Motor neuron (in vitro differentiated cells): ENCODE measurements around the gene PDGFA. TPM values are rescaled to one million over a fixed set of nuclear protein-coding genes. Genes with fewer than 3 reads are reported as not detected.

Experiments
- ATAC-seq, 8 experiments: fragments of 200-7000 bp; cut with Tn5 transposase; replicated peaks in 6 of 8; 2 replicates each; pipeline ENCODE4 v1.8.0; 2021; ENCODE audit warnings: mild to moderate bottlenecking in 8 of 8, moderate library complexity in 8 of 8
- H3K27ac ChIP-seq, 2 donors: fragments of 250-450 bp; sonication (Bioruptor Pico); 2 replicates each; pipeline ENCODE4 v1.9.0; 2021; ENCODE audit warnings: antibody characterized with exemption in 2 of 2, mild to moderate bottlenecking in 2 of 2, moderate library complexity in 1 of 2
- H3K4me1 ChIP-seq, 2 donors: fragments of 250-450 bp; sonication (Bioruptor Pico); replicated peaks in 1 of 2; 2 replicates each; pipeline ENCODE4 v1.6.1; 2021; ENCODE audit warnings: antibody characterized with exemption in 2 of 2, mild to moderate bottlenecking in 2 of 2, moderate library complexity in 1 of 2
- H3K4me3 ChIP-seq, 5 donors: fragments of 250-450 bp; sonication (Bioruptor Pico); 2 replicates each; pipeline ENCODE4 v1.9.0; 2021; ENCODE audit warnings: antibody characterized with exemption in 5 of 5, mild to moderate bottlenecking in 5 of 5, moderate library complexity in 4 of 5
- WGBS, 10 experiments: fragments of 450-650 bp; shearing (Covaris generic); methylation state at CpG; one replicate each; pipeline ENCODE4 v1.0.0; 2022; 5-methylcytosine and 5-hydroxymethylcytosine counted together
- in situ Hi-C, 9 experiments: fragments of 400-800 bp; cut with MboI; loops; one replicate each; pipeline ENCODE4 v1.15.0; 2021; ENCODE audit warnings: low sequenced_read_pairs in 9 of 9, low pct_unique_long_range_greater_than_20kb in 2 of 9; ENCODE audit not compliant: unreplicated experiment in 9 of 9
- total RNA-seq, 8 experiments: library from RNA; unstranded; fragments of 300-600 nt; gene quantifications; 2 replicates each; pipeline versions ENCODE4 v1.2.3 to v1.2.4, GENCODE V29; 2022

Gene PDGFA
- total RNA-seq, 8 experiments from 2014 or later = 0.87 to 25.1 (median 1.9) TPM

DNA sequence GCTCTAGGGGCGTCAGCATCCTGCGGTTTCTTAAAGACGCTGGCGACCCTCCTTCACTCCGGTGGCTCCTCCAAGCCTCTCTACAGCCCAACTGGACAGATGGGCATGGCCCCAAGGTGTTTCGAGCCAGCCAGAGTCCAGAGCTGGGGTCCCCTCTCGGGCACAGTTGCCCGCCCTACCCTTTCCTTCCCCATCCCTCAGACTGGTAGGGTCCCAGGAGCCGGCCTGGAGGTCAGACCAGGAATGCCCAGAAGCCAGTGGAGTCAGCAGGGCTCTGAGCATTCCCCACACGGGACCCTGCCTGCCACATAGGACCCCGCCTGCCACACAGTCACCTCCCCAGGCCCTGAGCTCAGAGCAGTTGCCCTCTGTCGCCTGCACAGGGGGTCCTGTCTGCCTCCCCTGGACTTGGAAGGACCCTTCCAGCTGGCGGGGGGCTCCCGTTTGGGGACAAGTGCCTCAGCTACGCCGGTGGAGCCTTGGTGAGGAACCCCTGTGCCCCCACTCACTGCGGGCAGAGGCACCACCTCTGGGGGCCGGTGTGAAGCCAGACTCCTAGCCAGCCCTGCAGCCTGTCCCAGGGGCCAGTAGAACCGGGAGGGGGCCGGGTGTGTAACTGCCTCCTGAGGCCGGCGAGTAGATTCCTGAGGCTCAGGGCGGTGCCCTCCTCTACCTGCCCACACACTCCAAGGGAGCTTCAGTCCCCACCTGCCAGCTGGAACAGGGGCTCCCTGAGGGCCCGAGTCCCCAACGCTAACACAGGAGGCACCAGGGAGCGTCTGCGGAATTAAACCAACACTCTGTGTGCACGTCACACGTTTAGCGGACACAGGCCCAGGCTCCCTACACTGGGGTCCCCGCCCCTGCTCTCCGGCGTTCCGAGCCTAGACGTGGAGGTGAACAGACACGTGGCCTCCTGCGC lies 19.4 kb upstream of the PDGFA start:
- H3K4me1 ChIP-seq = peaks cover 0 to 4% of the 10 kb centered on the region in 2 donors
- in situ Hi-C loops = loop anchor here in 1 of 9 experiments (25.0 kb wide), 1 partner anchor 173 kb away; no protein-coding TSS in a partner anchor
- no peak overlapping the region for H3K27ac ChIP-seq
- H3K4me3 ChIP-seq = no peak overlapping the region
- peak in 5 of 8 experiments; percentile 3 to 62 (median 14) for ATAC-seq
- WGBS, 10 experiments = 90 to 100% (median 100%) methylated on average over 1 to 11 of the region's 37 CpGs; no CpG with 5 or more reads in 7 of the 10 experiments

- H3K27ac ChIP-seq = no peak overlapping the region
- H3K4me1 ChIP-seq = peaks cover 0 to 4% of the 10 kb centered on the region in 2 donors
- 60 to 77% (median 73%) methylated on average over 1 to 8 of the region's 21 CpGs; no CpG with 5 or more reads in 7 of the 10 experiments for WGBS, 10 experiments
- ATAC-seq = peak in 4 of 8 experiments; percentile 14 to 66 (median 46)
- no peak overlapping the region for H3K4me3 ChIP-seq
- in situ Hi-C loops = loop anchor here in 1 of 9 experiments (25.0 kb wide), 1 partner anchor 174 kb away; no protein-coding TSS in a partner anchor
These were observed 18.4 kb upstream of the PDGFA start for GRCh38 chr7:537911-538634.

DNA sequence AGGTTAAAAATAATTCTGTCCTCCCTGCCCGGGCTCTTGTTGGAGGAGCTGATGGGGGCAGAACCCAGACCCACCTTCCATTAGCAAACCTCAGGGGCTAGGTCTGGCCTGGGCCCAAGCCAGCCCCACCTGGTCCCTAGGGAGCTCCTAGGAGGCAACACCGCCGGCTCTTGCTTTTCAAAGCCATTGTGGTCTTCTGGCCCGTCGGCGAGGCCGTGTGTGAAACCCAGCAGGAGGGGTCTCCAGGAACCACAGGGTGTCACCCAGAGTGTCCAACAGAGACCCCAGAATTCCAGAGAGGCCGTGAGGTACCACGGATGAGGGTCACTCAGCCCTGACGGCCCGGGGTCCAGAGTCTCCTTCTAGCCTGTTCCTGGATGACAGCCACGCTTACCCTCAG lies 16.6 kb upstream of the PDGFA start:
- H3K27ac ChIP-seq = no peak overlapping the region
- H3K4me3 ChIP-seq = no peak overlapping the region
- WGBS, 10 experiments = 100% methylated on average over 1 of the region's 12 CpGs; no CpG with 5 or more reads in 9 of the 10 experiments
- no peak for ATAC-seq
- no peaks in the 10 kb centered on the region for H3K4me1 ChIP-seq
- in situ Hi-C loops = loop anchor here in 1 of 9 experiments (25.0 kb wide), 1 partner anchor 176 kb away; no protein-coding TSS in a partner anchor

DNA sequence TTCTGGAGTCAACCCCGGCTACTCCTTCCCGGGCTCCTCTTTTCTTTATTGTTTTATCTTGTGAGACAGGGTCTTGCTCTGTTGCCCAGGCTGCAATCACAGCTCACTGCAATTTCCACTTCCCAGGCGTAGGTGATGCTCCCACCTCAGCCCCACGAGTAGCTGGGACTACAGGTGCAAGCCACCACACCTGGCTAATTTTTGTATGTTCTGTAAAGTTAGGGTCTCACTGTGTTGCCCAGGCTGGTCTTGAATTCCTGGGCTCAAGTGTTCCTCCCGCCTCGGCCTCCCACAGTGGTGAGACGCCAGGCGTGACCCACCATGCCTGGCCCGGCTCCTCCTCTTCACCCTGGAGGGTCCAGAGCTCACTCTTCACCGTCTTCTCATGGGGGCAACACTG lies 15.3 kb upstream of the PDGFA start:
- in situ Hi-C loops = loop anchor here in 1 of 9 experiments (25.0 kb wide), 1 partner anchor 177 kb away; no protein-coding TSS in a partner anchor
- no peak overlapping the region for H3K27ac ChIP-seq
- no peaks in the 10 kb centered on the region for H3K4me1 ChIP-seq
- WGBS, 10 experiments = 60 to 100% (median 74%) methylated on average over 1 to 4 of the region's 10 CpGs; no CpG with 5 or more reads in 4 of the 10 experiments
- no peak overlapping the region for H3K4me3 ChIP-seq
- ATAC-seq = no peak

GRCh38 chr7:534075-534474 lies 14.4 kb upstream of the PDGFA start:
- whole genome bisulfite sequencing, 10 experiments = 56 to 100% (median 86%) methylated on average over 1 to 8 of the region's 8 CpGs; no CpG with 5 or more reads in 1 of the 10 experiments
- H3K4me3 ChIP-seq = no peak overlapping the region
- ATAC-seq = no peak
- no peaks in the 10 kb centered on the region for H3K4me1 ChIP-seq
- H3K27ac ChIP-seq = no peak overlapping the region
- in situ Hi-C loops = loop anchor here in 1 of 9 experiments (25.0 kb wide), 1 partner anchor 178 kb away; no protein-coding TSS in a partner anchor

DNA sequence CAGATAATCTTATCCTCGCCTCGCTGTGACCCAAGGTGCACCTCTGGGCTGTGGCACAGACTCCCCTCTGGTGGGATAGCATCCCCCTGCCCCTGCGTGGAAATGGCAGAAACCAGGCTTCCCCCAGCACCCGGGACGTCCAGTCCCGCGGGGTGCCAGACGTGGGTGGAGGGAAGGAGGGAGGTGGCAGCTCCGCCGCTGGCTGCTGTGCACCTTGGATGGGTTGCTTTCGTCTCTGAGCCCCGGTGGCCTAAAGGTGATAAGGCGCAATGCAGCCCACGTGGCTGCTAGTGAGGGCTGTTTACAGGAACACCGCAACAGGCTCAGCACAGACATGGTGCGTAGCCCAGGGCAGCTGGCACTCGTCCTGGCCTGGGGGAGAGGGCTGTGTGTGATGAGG lies 13.6 kb upstream of the PDGFA start:
- no peaks in the 10 kb centered on the region for H3K4me1 ChIP-seq
- no peak overlapping the region for H3K4me3 ChIP-seq
- in situ Hi-C loops = loop anchor here in 1 of 9 experiments (25.0 kb wide), 1 partner anchor 179 kb away; no protein-coding TSS in a partner anchor
- H3K27ac ChIP-seq = no peak overlapping the region
- no peak for ATAC-seq
- 0 to 100% (median 33%) methylated on average over 1 to 3 of the region's 17 CpGs; no CpG with 5 or more reads in 6 of the 10 experiments for WGBS, 10 experiments

- H3K4me1 ChIP-seq = no peaks in the 10 kb centered on the region
- 71 to 80% (median 80%) methylated on average over 1 to 7 of the region's 15 CpGs; no CpG with 5 or more reads in 7 of the 10 experiments for WGBS, 10 experiments
- no peak overlapping the region for H3K27ac ChIP-seq
- H3K4me3 ChIP-seq = no peak overlapping the region
- in situ Hi-C loops = loop anchor here in 1 of 9 experiments (25.0 kb wide), 1 partner anchor 180 kb away; no protein-coding TSS in a partner anchor
- ATAC-seq = peak in 1 of 8 experiments; percentile 32
These were observed 12.9 kb upstream of the PDGFA start for GRCh38 chr7:532379-533143.

DNA sequence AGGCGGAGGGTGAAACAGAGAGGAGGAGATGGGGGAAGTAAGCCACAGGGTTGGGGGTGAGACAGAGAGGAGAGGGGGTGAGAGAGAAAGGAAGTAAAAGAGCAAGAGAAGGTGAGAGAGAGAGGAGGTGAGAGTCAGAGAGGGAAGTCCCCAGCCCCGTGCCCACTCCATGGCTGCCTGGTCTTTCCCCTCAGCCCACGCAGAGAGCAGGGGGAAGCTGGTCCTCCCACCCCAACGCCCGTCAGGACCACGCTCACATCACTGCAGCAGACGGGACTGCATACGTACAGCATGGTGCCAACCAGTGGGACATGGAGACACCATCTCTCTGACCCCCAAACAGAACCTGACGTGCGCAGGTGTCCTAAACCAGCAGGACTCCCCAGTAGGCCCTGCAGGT lies 12.1 kb upstream of the PDGFA start:
- 75 to 80% methylated on average over 2 of the region's 10 CpGs; no CpG with 5 or more reads in 8 of the 10 experiments for WGBS, 10 experiments
- in situ Hi-C loops = loop anchor here in 1 of 9 experiments (25.0 kb wide), 1 partner anchor 181 kb away; no protein-coding TSS in a partner anchor

DNA sequence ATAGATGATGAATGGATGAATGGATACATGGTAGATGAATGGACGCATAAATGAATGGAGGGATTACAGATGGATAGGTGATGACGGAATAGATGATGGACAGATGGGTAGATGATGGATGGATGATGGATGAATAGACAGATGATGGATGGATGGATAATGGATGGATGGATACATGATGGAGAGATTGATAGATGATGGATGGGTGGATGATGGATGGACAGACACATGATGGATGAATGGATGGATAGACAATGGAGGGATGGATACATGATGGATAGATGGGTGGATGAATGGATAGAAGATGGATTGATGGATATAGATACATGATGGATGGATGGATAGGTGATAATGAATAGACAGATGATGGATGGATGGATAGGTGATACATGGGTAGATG lies 8.8 kb upstream of the PDGFA start:
- no peak overlapping the region for H3K4me3 ChIP-seq
- H3K4me1 ChIP-seq = no peaks in the 10 kb centered on the region
- no peak for ATAC-seq
- in situ Hi-C loops = loop anchor here in 1 of 9 experiments (25.0 kb wide), 1 partner anchor 184 kb away; no protein-coding TSS in a partner anchor
- WGBS, 10 experiments = 6 to 95% (median 83%) methylated on average over 2 of the region's 2 CpGs; no CpG with 5 or more reads in 1 of the 10 experiments
- no peak overlapping the region for H3K27ac ChIP-seq

More for the DNA sequence above, 12.1 kb upstream of the PDGFA start:
- no peak overlapping the region for H3K27ac ChIP-seq
- no peak for ATAC-seq
- H3K4me1 ChIP-seq = no peaks in the 10 kb centered on the region
- no peak overlapping the region for H3K4me3 ChIP-seq

DNA sequence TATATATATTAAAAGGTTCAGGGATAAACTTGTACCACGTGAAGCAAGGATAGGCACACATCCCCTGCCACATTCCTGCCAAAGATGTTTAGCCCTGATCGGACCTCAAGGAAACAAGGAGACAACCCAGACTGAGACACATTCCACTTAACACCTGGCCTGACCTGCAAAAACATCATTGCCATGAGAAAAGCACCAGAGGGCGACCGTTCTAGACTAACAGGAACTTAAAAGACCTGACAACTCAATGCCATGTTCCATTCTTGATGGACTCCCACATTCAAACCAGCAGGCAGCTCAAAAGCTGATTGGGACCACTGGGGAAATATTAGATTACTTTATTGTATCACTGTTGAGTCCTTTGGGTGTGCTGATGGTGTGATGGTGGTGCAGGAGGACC lies 8.1 kb upstream of the PDGFA start:
- H3K27ac ChIP-seq = no peak overlapping the region
- ATAC-seq = no peak
- no peak overlapping the region for H3K4me3 ChIP-seq
- WGBS, 10 experiments = 54 to 100% (median 78%) methylated on average over 2 to 4 of the region's 4 CpGs; no CpG with 5 or more reads in 4 of the 10 experiments
- in situ Hi-C loops = loop anchor here in 1 of 9 experiments (25.0 kb wide), 1 partner anchor 185 kb away; no protein-coding TSS in a partner anchor
- no peaks in the 10 kb centered on the region for H3K4me1 ChIP-seq

- 79 to 100% (median 85%) methylated on average over 1 to 5 of the region's 22 CpGs; no CpG with 5 or more reads in 7 of the 10 experiments for WGBS, 10 experiments
These were observed 6.9 kb upstream of the PDGFA start for GRCh38 chr7:526460-527034.

More at GRCh38 chr7:526460-527034, 6.9 kb upstream of the PDGFA start:
- Histone ChIP-seq H3K27ac (no peak overlapping the region), H3K4me1 (peaks cover 4 to 10% of the 10 kb centered on the region in 2 donors), H3K4me3 (no peak overlapping the region)
- in situ Hi-C loops = loop anchor here in 1 of 9 experiments (25.0 kb wide), 1 partner anchor 186 kb away; no protein-coding TSS in a partner anchor
- peak in 2 of 8 experiments; percentile 38 to 64 for ATAC-seq
